Fibroblast of lung (primary cell): Measurements from ENCODE around the gene CHN2. TPM values are rescaled to one million over a fixed set of nuclear protein-coding genes. Genes with fewer than 3 reads are reported as not detected.

Source experiments
- DNase-seq, 2 donors: peaks; one replicate each; pipeline versions ENCODE4 v3.0.0 to v3.0.0-alpha.2; 2010; ENCODE audit warnings: low read depth in 2 of 2
- H2AFZ ChIP-seq: 2 replicates; pipeline ENCODE4 v1.5.1; 2012; ENCODE audit warnings: low read length, control low read depth, inconsistent platforms
- H3K27ac ChIP-seq: 2 replicates; pipeline ENCODE4 v1.5.1; 2011; ENCODE audit warnings: low read length, control low read depth; ENCODE audit not compliant: insufficient read depth
- H3K27me3 ChIP-seq: 2 replicates; pipeline ENCODE4 v1.5.1; 2011; ENCODE audit warnings: mild to moderate bottlenecking, low read length; ENCODE audit not compliant: control insufficient read depth, insufficient read depth
- H3K36me3 ChIP-seq: 2 replicates; pipeline ENCODE4 v1.5.1; 2011; ENCODE audit warnings: low read length; ENCODE audit not compliant: control insufficient read depth, insufficient read depth
- H3K4me1 ChIP-seq: 2 replicates; pipeline ENCODE4 v1.5.1; 2011; ENCODE audit warnings: low read length; ENCODE audit not compliant: control insufficient read depth, insufficient read depth; ENCODE audit errors: extremely low read depth
- H3K4me2 ChIP-seq: 2 replicates; pipeline ENCODE4 v1.5.1; 2011; ENCODE audit warnings: low read length, control low read depth; ENCODE audit not compliant: insufficient read depth; ENCODE audit errors: extremely low read depth
- H3K4me3 ChIP-seq, 4 experiments: fragments of 200-600 bp in 1 of 4; sonication (generic) in 1 of 4; replicated peaks in 1 of 4; 2 replicates each; pipeline ENCODE4 v1.5.1; 2011 to 2016; ENCODE audit warnings: low read length in 4 of 4, low read depth in 3 of 4, mild to moderate bottlenecking in 3 of 4, control low read depth in 2 of 4, inconsistent platforms in 1 of 4, mixed read lengths in 1 of 4; ENCODE audit not compliant: insufficient read depth in 1 of 4; ENCODE audit errors: control extremely low read depth in 1 of 4
- H3K79me2 ChIP-seq: 2 replicates; pipeline ENCODE4 v1.5.1; 2012; ENCODE audit warnings: mild to moderate bottlenecking, low read length, inconsistent platforms; ENCODE audit not compliant: control insufficient read depth, insufficient read depth
- H3K9ac ChIP-seq: 2 replicates; pipeline ENCODE4 v1.5.1; 2011; ENCODE audit warnings: mild to moderate bottlenecking, low read length, control low read depth; ENCODE audit not compliant: insufficient read depth
- H3K9me3 ChIP-seq: 2 replicates; pipeline ENCODE4 v1.5.1; 2012; ENCODE audit warnings: low read depth, low read length; ENCODE audit not compliant: control insufficient read depth, insufficient read depth
- H4K20me1 ChIP-seq: 2 replicates; pipeline ENCODE4 v1.5.1; 2011; ENCODE audit warnings: low read length; ENCODE audit not compliant: control insufficient read depth, insufficient read depth; ENCODE audit errors: extremely low read depth
- CTCF ChIP-seq, 2 donors: IDR thresholded peaks in 1 of 2; conservative IDR thresholded peaks in 1 of 2; 1 replicate in 1 of 2; 2 replicates in 1 of 2; pipeline ENCODE4 v1.5.1; 2011 to 2012; ENCODE audit warnings: low read length in 2 of 2, control low read depth in 1 of 2, inconsistent platforms in 1 of 2, low read depth in 1 of 2, mild to moderate bottlenecking in 1 of 2
- EZH2 ChIP-seq: IDR thresholded peaks from 2 replicates; pipeline ENCODE4 v1.5.1; 2012; ENCODE audit warnings: low read length, control low read depth, mild to moderate bottlenecking; ENCODE audit errors: missing control alignments
- polyA plus RNA-seq, 2 donors: library from polyadenylated mRNA; depleted of rRNA in 1 of 2; stranded (reverse) in 1 of 2; unstranded in 1 of 2; fragments of >200 nt; gene quantifications; 2 replicates each; pipeline ENCODE4 v1.2.1, GENCODE V29; 2011 to 2012; ENCODE audit warnings: missing spikeins in 1 of 2
- total RNA-seq: library from RNA; depleted of rRNA; stranded (reverse); fragments of >200 nt; gene quantifications from 2 replicates; pipeline ENCODE4 v1.2.1, GENCODE V29; 2014

The CHN2 gene
- total and polyA plus RNA-seq, 2 donors (not counting 1 experiment from before 2014, with no cell fraction given): 0.33 to 0.53 TPM

GRCh38 chr7:29396563-29396962 lies 202.0 kb downstream of the CHN2 start:
- Histone ChIP-seq H3K9me3 (no peaks in the 10 kb centered on the region), H2AFZ (no peak overlapping the region), H3K27me3 (no peaks in the 10 kb centered on the region), H3K79me2 (no peaks in the 10 kb centered on the region), H3K36me3 (no peaks in the 10 kb centered on the region), H3K27ac (no peak overlapping the region), H4K20me1 (no peaks in the 10 kb centered on the region), H3K9ac (no peak overlapping the region), H3K4me1 (no peaks in the 10 kb centered on the region), H3K4me2 (no peak overlapping the region), H3K4me3 (no peak overlapping the region)
- DNase-seq: no peak
- no peak for TF ChIP-seq EZH2
- no peak for TF ChIP-seq CTCF (conservative IDR thresholded peaks at IDR 0.05 in 1 of 2, IDR thresholded peaks at IDR 0.05 in 1 of 2; ENCODE audit: low read depth in 1 of 2, low read length in 2 of 2)

DNA sequence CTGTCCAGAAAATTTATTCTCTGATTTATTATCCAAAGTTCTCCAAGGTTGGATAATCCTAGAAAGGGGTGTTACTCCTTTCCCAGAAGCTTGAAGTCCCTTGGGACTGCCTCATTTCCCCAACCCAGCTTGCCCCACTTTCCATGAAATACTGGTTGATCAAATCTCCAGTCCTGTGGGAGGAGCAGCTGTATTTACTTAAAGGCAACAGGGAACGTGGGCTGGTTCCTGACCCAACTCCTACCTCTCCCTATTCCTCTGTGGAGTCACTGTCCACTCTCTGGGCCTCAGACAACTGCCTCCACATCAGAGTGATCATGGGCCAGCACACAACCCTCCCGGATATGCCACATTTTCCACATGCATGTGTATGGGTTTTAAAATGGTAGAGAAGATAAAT lies 202.8 kb downstream of the CHN2 start:
- Histone ChIP-seq H3K4me2 (no peak overlapping the region), H3K4me1 (no peaks in the 10 kb centered on the region), H2AFZ (no peak overlapping the region), H3K4me3 (no peak overlapping the region), H3K27me3 (no peaks in the 10 kb centered on the region), H3K36me3 (no peaks in the 10 kb centered on the region), H4K20me1 (no peaks in the 10 kb centered on the region), H3K9me3 (no peaks in the 10 kb centered on the region), H3K9ac (no peak overlapping the region), H3K79me2 (no peaks in the 10 kb centered on the region), H3K27ac (no peak overlapping the region)
- DNase-seq: no peak
- no peak for TF ChIP-seq EZH2

- no peak overlapping the region for H3K4me2 ChIP-seq
- no peak overlapping the region for H2AFZ ChIP-seq
- H3K79me2 ChIP-seq: no peaks in the 10 kb centered on the region
- H3K27me3 ChIP-seq: no peaks in the 10 kb centered on the region
- H3K36me3 ChIP-seq: no peaks in the 10 kb centered on the region
- no peaks in the 10 kb centered on the region for H3K4me1 ChIP-seq
- no peak overlapping the region for H3K9ac ChIP-seq
- no peak overlapping the region for H3K27ac ChIP-seq
- H3K4me3 ChIP-seq: no peak overlapping the region
- no peaks in the 10 kb centered on the region for H3K9me3 ChIP-seq
- no peak for TF ChIP-seq EZH2
- no peak for TF ChIP-seq CTCF (conservative IDR thresholded peaks at IDR 0.05 in 1 of 2, IDR thresholded peaks at IDR 0.05 in 1 of 2; ENCODE audit: low read depth in 1 of 2, low read length in 2 of 2)
- DNase-seq: no peak
- H4K20me1 ChIP-seq: no peaks in the 10 kb centered on the region
These were observed 203.4 kb downstream of the CHN2 start for GRCh38 chr7:29398011-29398410.

DNA sequence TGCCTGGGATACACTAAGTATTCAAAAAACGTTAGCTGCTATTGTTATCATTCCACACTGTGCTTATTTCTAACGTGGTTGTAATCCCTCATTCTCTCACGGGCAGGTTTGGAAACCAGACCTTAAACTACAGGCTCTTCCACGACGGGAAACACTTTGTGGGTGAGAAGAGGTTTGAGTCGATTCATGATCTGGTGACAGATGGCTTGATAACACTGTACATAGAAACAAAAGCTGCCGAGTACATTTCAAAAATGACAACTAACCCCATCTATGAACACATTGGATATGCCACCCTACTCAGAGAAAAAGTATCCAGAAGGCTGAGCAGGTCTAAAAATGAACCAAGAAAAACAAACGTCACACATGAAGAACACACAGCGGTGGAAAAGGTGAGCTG lies 205.9 kb downstream of the CHN2 start:
- Histone ChIP-seq H3K36me3 (no peaks in the 10 kb centered on the region), H3K4me2 (no peak overlapping the region), H3K9ac (no peak overlapping the region), H3K4me3 (no peak overlapping the region), H2AFZ (no peak overlapping the region), H3K9me3 (no peaks in the 10 kb centered on the region), H3K4me1 (no peaks in the 10 kb centered on the region), H3K79me2 (no peaks in the 10 kb centered on the region), H3K27ac (no peak overlapping the region), H4K20me1 (no peaks in the 10 kb centered on the region), H3K27me3 (no peaks in the 10 kb centered on the region)
- DNase-seq: no peak
- TF ChIP-seq CTCF (conservative IDR thresholded peaks at IDR 0.05 in 1 of 2, IDR thresholded peaks at IDR 0.05 in 1 of 2; ENCODE audit: low read depth in 1 of 2, low read length in 2 of 2) (no peak), EZH2 (no peak)
